ENCODE data around the gene KIF1A.
"Not testable (repeated sequence)": the region's sequence is repeated elsewhere in the genome, so short reads cannot be mapped to it uniquely, and the experiment has no call there.

Gene KIF1A

DNA sequence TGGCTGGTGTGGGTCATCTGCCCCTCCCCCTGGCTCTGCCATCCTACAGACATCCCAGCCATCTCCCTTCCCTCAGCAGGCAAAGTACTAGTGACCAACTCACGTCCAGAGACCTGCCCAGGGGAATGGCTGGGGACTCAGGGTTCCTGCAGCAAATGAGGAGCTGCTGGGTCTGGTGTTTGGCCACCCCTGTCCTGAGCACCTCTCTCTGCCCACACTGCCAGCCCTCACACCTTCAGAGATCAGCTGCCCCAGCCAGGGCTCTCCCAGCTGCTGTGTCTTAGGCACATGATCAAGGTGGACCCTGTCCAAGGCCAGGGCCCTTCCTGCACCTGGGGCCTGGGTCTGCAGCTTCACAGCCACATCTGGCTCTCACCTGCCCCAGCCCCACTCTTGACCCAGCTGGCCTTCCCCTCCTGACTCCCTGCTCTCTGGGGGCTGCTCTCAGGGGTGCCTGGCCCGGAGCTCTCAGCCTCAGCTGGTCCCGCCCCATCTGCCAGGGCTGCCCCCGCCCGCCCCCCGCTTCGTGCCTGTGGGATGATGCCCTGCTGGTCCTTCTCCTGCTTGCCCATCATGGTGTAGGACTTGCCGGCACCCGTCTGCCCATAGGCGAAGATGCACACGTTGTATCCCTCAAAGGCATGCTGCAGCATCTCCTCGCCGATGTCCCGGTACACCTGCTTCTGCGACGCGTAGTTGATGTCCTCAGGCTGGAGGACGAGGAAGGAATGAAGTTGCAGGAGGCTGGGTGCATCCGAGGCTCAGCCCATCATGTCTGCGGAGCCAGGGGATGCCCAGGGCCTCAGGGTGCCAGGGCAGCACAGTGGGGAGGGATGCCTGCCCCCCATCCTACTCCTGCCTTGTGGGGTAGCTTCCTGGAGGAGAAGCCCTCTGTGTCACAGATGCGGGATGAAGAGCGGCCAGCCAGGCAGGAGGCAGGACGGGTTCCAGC is 32.2 kb downstream of the KIF1A start:
- DNase-seq (ENCODE audit: low read depth, low spot score) = no peak

DNA sequence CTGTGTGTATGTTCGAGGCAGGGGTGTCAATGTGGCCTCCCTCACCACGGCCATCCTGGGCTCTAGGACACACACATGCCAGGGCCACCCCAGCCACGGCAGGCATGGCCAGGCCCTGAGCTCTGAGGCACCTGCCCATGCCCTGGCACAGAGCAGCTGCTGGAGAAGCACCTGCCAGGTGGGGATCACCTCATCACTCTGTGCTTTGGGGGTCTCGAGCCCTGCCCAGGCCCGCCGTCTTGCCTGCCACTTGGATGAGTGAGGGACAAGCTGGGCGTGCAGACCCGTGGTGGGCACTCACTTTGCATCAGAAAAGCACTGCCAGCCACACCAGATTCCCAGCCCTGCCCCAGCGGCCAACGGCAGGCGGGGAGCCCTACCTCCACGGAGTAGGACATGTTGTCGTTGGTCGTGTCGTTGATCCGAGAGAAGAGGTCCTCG is 33.1 kb downstream of the KIF1A start:
- no peak for DNase-seq (ENCODE audit: low read depth, low spot score)

DNA sequence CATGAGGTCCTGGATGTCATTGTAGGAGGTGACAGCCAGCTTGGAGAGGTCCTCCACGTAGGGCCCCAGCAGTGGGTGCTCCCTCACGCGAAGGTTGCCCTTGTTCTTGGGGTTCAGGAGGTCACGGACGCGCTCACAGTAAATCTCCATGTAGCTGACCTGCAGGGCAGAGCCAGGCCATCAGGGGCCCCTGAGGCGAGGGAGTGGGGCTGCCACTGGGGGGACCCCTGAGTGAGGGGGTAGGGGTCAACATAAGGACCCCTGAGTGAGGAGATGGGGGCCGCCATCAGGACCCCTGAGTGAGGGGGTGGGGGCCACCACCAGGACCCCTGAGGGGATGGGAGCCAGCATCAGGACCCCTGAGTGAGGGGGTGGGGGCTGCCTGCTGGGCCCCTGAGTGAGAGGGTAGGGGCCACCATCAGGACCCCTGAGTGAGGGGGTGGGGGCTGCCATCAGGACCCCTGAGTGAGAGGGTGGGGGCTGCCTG is 33.6 kb downstream of the KIF1A start:
- DNase-seq (ENCODE audit: low read depth, low spot score) = no peak

DNA sequence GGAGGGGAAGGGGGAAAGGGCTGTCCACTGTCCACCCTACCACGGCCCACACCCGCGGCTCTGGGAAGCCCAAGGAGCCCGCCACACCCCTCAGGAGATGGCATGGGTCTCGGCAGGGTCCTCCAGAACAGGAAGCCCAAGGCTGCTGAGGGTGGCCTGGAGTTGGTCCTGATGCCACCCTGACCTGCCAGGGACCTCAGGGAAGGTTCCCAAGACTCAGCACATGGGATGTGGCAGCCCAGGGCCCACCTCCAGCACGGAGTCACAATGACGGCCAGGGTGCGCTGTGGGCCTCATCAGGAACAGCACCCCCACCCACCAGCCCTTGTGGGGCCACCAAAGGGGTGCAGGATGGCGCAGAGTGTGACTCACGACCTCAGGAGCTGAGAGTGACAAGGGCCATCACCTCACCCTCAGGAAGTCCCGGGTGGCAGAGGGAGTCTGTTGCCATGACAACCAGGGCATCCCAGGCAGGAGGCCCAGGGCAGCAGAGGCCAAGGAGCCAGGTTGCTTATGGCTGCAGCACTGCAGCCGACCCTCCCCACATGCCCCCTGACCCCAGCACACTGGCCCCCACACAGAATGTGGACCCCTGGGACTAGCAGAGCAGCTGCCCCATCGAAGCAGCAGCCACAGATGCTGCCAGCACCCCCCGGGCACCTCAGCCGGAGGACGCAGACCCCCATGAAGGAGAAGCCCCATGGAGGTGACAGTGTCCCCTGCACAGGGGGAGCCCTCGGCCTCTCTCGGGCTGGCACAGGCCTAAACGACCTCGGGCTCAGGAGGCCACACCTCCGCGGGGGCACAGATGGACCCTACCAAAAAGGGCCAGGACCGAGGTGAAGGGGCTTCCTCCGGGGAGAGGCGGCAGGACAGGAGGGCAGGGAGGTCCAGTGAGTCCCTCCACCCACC is 34.3 kb downstream of the KIF1A start:
- no peak for DNase-seq (ENCODE audit: low read depth, low spot score)

DNA sequence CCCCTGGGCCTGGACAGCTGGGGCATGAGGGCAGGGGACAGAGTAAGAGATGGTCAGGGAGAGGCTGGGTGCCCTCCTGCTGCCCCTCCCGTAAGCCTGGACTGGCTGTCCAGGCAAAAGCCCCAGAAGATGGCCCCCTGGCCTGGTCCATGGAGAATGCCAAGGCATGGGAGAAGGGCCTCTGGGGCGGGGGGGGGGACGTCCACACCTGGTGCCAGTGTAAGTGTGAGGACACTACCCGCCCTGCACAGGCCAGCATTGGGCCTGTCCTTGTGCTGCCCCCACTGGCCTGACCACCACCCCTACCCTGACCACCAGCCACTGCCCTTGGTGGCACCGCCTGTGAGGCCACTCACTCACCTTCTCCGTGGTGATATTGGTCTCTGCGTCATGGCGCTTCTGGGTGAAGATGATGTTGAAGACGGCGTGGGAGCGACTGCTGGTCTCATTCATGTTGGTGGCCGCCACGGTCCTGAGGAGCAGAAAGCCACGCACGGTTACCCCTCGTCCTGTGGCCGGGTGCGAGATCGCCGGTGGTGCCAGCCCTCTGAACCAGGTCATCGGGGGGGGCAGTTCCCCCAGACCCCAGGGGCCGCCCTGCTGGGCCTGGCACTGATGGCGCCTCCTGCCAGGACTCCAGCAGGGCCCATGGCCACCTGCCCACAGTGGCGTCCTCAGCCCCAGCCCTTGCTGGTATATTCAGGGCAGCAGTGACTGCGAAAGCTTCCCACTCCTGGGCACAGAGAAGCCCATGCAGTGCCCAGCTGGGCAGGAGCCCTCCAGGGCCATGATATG is 35.2 kb downstream of the KIF1A start:
- no peak for DNase-seq (ENCODE audit: low read depth, low spot score)

DNA sequence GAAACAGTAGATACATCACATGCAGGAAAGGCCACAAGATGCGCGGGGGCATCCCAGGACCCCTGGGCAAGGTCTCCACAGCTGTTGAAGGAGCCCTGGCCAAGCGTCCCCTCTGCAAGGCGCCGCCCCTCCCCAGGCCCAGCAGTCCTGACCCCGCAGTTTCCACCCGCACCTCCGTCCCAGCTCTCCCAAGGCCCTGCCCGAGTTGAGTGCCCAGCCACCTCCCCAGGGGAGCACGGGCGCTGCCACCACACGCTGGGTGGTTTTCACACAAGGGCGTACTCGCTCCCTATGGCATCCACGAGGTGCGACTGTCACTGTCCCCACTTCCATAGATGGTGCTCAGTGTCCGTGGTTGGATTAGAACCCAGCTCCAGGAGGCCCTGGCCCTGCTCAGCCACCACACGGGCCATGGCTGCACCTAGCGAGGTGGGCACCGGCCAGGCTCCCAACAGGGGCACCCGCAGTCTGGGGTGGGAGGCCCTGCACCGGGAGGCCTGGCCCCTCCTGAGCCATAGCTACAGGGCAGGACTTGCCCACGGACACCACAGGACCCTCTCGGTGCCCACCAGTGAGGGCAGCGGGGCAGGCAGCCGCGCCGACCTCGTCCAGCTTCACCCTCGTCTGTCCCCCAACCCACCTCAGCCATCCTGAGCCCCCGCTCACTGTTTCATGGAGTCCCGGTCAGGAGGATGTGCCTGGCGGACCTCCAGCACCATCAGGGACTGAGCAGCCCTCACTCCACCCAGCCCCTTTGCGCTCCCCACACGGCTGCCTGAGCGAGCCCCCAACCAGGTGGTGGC is 36.0 kb downstream of the KIF1A start:
- no peak for DNase-seq (ENCODE audit: low read depth, low spot score)

DNA sequence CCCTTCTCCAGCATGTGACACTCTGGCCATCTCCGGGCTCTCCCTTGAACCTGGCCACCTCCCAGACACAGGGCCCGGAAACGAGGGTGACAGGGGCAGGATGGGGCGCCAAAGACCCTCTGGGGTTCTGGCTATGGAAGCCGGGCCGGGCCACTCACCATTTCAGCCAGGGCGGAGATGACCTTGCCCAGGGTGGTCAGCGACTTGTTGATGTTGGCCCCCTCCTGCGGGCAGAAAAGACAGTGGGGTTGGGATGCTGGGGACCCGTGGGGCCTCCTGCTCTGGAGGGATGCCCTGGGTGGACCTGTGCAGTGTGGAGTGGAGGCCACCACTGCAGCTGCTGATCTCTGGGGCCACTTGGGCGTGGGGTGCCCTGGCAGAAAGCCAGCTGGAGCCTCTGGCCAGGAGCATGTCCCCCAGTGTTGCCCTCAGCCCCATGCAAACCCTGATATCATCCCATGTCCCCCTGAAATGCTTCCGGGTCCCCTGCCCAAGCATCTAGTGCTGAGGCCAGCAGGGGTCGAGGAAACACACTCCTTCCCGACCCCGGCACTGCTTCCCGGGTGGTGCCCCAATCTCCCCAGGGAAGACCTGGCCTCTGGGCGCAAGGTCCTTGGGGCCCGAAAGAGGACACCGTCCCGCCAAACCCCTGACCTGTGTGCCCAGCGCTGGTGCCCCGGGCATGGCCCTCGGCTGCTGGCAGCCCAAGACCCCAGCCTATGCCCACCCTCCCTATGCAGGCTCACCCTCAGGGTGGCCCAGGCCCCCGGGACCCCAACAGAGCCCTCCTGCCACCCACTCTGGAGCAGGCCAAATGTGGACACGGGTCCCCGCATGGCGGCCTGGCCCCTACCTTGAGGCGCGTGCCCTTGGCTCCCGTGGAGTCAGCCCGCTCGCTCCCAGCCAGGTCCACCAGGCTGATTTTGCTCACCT is 36.9 kb downstream of the KIF1A start:
- DNase-seq (ENCODE audit: low read depth, low spot score) = no peak

DNA sequence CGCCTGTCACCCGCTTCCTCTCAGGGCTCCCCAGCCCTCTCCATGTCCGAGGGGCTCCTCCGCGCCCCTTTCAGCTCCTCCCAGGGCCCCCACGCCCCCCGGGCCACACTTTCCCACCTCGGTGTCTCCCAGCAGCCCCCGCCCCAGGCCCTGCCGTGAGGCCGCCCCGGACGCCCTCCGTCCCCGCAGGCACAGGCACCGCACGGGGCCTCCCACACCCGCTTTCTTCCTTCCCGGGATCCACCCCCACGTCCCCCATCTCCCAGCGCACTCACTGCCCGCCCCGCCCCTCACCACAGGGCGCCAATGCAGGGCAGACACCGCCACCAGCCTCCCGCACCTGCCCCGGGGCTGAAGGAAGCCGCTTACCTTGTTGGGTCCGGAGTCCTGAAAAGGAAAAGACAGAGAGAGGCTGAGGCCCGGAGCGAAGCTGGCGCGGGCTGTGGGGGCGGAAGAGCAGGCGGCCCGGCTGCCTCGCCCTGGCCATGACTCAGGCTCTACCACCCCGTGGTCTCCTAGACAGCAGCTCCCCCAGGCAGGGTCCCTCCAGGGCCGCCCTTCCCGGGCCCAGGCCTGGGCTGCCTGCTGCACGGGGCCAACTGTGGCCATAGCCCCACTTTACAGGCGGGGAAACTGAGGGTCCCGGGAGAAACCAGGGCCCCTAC is 37.7 kb downstream of the KIF1A start:
- DNase-seq (ENCODE audit: low read depth, low spot score) = no peak

DNA sequence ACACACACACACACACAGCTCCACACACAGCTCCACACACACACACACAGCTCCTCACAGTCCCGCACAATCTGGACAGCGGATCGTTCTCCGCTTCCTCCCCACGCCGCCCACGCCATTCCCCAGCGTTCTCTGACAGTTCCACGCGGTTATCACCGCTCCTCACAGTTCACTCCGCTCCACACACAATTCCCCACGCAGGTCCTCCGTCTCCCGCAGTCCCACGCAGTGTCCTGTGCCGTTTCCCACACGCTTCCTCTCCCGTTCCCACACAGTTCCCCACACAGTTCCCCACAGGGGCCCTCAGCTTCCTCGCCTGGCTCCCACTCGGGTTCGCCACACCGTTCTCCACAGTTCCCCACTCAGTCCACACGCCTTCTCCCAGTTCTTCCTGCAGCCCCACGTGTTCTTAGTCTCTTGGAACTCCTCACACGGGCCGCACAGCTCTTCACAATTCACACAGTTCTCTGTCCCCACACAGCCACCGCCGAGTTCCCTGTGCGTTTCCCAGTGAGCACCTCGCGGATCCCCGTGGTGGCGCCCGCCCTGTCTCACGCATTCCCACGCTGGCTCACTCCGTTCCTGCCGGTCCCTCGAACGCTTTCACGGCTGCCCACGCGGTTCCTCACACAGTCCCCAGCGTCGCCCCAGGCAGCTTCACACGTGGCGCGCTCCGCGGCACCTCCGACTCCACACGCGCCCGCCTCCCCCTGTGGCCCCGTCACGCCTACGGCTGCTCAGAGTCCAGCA is 38.4 kb downstream of the KIF1A start:
- DNase-seq (ENCODE audit: low read depth, low spot score) = no peak

DNA sequence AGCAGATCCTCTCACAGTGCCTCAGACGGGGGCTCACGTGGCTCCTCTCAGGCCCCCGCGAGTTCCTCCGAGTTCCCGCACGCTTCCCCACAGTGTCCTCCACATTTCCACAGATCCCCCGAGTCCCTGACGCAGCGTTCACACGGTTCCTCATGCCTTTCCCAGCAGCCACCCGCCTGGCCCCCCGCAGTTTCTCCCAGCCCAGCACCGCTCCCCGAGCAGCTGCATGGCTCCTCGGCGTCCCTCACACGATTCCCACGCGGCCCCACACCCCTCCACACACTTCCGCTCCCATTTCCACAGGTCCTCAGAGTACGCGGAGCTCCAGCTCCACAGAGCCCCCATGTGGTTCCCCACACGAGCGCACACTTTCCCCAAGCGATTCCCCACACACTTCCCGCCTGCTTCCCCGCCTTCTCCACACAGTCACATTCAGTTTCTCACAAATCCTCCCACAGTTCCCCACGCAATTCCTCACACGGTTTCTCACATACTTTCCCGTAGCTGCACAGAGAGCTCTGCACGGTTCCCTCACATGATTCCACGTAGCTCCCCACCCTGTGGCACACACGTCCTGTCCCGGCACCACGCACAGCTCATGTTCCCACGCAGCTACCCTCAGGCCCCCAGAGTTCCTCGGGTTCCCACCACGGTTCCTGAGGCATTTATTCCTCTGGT is 39.9 kb downstream of the KIF1A start:
- no peak for DNase-seq (ENCODE audit: low read depth, low spot score)

DNA sequence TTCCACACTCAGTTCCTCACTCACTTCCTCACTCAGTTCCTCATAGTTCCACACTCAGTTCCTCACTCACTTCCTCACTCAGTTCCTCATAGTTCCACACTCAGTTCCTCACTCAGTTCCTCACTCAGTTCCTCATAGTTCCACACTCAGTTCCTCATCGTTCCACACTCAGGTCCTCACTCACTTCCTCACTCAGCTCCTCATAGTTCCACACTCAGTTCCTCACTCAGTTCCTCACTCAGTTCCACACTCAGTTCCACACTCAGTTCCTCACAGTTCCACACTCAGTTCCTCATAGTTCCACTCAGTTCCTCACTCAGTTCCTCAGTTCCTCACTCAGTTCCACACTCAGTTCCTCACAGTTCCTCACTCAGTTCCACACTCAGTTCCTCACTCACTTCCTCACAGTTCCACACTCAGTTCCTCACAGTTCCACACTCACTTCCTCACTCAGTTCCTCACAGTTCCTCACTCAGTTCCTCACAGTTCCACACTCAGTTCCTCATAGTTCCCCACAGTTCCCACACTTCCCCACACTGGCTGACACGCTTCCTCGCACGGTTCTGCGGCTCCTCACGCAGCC is 40.7 kb downstream of the KIF1A start:
- DNase-seq (ENCODE audit: low read depth, low spot score) = not testable (repeated sequence)

DNA sequence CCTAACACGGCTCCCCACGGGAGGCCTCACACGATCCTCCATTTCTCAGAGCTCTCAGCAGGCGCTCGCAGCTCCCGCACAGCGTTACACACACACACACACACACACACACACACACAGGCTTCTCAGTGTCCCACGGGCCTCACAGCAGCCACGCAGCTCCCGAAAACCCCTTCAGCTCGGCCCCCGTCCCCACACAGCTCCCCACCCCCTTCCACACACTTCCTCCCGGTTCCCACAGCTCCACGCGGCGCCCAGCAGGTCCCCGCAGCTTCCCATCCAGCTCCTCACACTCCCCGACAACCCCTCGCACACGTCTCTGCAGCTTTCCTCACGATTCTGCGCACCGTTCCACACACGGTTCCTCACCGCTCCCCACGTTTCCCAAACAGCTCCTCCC is 41.6 kb downstream of the KIF1A start:
- no peak for DNase-seq (ENCODE audit: low read depth, low spot score)

DNA sequence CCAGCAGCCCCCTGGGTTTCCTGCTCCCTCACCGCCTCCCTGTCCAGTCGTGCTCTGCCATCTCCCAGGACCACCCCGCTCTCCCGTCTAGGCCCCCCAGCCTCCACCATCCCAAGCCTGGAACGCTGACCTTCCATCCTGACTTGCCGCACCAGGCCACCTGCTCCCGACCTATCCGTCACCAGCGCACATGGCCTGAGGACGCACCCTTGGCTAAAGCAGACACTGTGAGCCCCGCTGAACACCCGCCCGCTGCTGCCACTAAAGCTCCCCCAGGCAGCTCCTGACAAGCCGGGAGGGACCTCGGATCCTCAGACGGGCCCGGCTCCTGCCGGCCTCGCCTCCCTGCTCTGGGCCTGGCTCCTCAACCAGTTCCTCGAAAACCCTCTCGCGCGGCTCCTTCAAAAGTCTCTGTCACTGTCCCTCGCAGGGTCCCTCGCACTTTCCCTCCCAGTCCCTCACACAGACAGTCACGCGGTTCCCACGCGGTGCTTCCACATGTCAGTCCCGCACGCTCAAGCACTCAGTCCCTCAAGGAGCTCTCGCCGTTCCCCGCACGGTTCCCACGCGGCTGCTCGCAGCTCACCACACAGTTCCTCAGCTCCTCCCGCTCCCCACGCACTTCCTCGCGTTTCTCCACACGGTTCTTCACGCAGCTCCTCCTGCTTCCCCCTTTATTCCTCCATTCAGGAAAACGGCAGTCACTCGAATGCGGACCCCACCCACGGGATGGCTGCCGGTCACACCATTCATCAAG is 42.4 kb downstream of the KIF1A start:
- no peak for DNase-seq (ENCODE audit: low read depth, low spot score)

DNA sequence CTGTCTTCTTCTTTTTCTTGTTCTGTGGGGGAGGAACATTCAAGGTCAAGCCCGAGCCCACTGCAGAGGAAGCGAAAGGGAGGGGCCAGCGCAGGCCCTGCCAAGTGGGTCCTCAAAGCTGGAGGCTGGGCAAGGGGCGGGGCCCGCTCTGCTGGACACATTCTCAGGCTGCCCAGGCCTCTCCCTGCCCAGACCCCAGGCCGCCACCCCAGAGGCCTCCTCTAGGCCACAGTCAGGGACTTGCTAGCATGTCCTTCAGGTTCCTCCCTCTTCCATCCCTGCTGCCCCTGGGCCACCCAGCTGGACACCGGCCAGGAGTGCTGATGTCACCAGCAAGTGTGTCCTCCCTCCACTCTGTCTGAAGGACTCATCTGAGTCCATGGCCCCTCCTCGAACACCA is 44.1 kb downstream of the KIF1A start:
- no peak for DNase-seq (ENCODE audit: low read depth, low spot score)

DNA sequence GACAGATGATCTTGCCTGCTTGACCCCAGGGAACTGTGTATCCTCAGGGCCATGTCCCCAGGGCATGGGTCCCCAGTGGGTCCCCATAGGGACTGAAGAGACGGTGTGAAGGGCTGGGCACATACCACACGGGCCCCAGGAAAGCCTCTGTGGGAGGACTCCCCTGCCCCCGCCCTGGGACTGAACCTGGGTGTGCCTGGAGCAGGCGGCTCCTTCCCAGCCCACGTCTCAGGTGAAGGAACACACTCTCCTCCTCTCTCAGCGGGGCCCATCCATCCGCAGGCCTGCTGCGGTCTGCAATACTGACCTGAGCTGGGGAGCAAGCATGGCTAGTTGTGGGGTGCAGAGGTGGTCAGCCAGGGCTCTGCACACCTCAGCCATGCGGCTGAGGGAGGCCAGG is 45.2 kb downstream of the KIF1A start:
- DNase-seq (ENCODE audit: low read depth, low spot score) = no peak

DNA sequence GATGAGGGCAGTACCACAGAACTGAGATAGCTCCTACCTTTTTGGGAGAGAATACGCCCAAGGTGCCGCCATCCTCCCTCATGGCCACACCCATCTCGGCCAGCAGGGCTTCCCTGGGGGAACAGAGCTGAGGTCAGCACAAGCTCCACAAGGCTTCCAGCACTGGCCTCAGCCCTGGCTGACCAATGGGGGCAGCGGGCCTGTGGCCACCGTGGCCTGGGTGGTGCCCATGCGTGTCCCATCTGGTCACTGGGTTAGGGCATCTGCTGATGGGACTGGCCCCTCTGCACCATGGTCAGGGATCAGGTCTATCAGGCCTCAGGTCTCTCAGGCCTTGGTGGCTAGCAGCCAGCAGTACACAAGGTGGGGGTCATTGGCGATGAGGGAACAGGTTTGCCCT is 50.9 kb downstream of the KIF1A start:
- DNase-seq (ENCODE audit: low read depth, low spot score) = no peak

DNA sequence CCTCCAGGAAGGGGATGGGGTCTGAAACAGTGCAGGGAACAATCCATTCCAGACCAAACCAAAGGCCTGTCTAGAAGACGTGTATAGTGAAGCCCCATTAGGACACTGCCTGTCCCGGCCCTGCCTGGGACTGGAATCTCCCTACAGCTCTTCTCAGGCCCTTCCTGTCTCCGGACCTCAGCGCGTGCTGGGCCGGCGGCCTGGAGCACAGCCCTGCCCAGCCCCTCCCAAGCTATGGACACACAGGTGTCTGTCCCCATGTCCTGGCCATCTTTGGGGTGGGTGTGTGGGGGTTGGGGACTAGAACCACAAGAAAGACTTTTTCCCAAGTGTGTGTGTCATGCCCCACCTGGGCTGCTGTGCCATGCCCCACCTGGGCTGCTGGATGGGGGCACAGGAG is 51.8 kb downstream of the KIF1A start:
- DNase-seq (ENCODE audit: low read depth, low spot score) = no peak

All from iPS DF 19.7 (cell line).